A549 (cell line): ENCODE data around the gene PRAC1.

Experiments
- CTCF ChIP-seq: fragments of >200 bp; sonication (Bioruptor Twin); formaldehyde crosslinking; IDR thresholded peaks from 3 replicates; pipeline ENCODE4 v1.5.1; 2016
- EP300 ChIP-seq, 2 experiments: fragments of >200 bp; sonication (Bioruptor Twin); formaldehyde crosslinking; IDR thresholded peaks; 2 replicates in 1 of 2; 3 replicates in 1 of 2; pipeline ENCODE4 v1.6.1; 2016 to 2017
- HES2 ChIP-seq: fragments of >200 bp; sonication (Bioruptor Twin); formaldehyde crosslinking; IDR thresholded peaks from 2 replicates; pipeline ENCODE4 v1.6.1; 2016
- JUN ChIP-seq, 2 experiments: fragments of >200 bp; sonication (Bioruptor Twin); formaldehyde crosslinking; IDR thresholded peaks; 2 replicates in 1 of 2; 3 replicates in 1 of 2; pipeline ENCODE4 v1.6.1; 2016 to 2017
- KDM5A ChIP-seq: fragments of 200-600 bp; sonication (generic); IDR thresholded peaks from 2 replicates; pipeline ENCODE4 v1.6.1; 2016; ENCODE audit warnings: antibody characterized with exemption, mild to moderate bottlenecking
- MAZ ChIP-seq: fragments of 150-350 bp; IDR thresholded peaks from 2 replicates; pipeline ENCODE4 v1.6.1; 2014; ENCODE audit warnings: antibody characterized with exemption, low read depth, low read length, borderline replicate concordance
- NR3C1 ChIP-seq: fragments of >200 bp; sonication (Bioruptor Twin); formaldehyde crosslinking; IDR thresholded peaks from 3 replicates; pipeline ENCODE4 v1.6.1; 2017
- PBX3 ChIP-seq: IDR thresholded peaks from 2 replicates; pipeline ENCODE4 v1.6.1; 2012
- POLR2A ChIP-seq: IDR thresholded peaks from 2 replicates; pipeline ENCODE4 v1.6.1; 2012; ENCODE audit warnings: mild to moderate bottlenecking, low read length

GRCh38 chr17:48738803-48739526, 16.6 kb upstream of the PRAC1 start:
- TF ChIP-seq MAZ: no peak
- no peak for TF ChIP-seq CTCF
- no peak for TF ChIP-seq KDM5A
- no peak for TF ChIP-seq POLR2A
- no peak for TF ChIP-seq HES2
- no peak for TF ChIP-seq EP300 (IDR thresholded peaks at IDR 0.05)
- TF ChIP-seq NR3C1: no peak
- TF ChIP-seq JUN (IDR thresholded peaks at IDR 0.05): no peak
- no peak for TF ChIP-seq PBX3
